Muscle layer of duodenum (tissue), 2 donors: ENCODE results near the gene CLCN2.

Source experiments
- H3K27ac ChIP-seq: one replicate; pipeline ENCODE4 v1.7.0; 2013; ENCODE audit warnings: mild to moderate bottlenecking, low read length
- H3K27me3 ChIP-seq: one replicate; pipeline ENCODE4 v1.7.0; 2013; ENCODE audit warnings: low read depth, mild to moderate bottlenecking, control low read depth, low read length
- H3K36me3 ChIP-seq, 2 donors: one replicate each; pipeline ENCODE4 v1.7.0; 2013; ENCODE audit warnings: low read length in 2 of 2, control low read depth in 1 of 2, mild to moderate bottlenecking in 1 of 2; ENCODE audit not compliant: insufficient read depth in 2 of 2, control insufficient read depth in 1 of 2
- H3K4me1 ChIP-seq, 2 donors: one replicate each; pipeline ENCODE4 v1.7.0; 2013; ENCODE audit warnings: low read length in 2 of 2, mild to moderate bottlenecking in 2 of 2, control low read depth in 1 of 2, moderate library complexity in 1 of 2; ENCODE audit not compliant: insufficient read depth in 2 of 2, control insufficient read depth in 1 of 2
- H3K4me3 ChIP-seq, 2 donors: one replicate each; pipeline ENCODE4 v1.7.0; 2013; ENCODE audit warnings: low read length in 2 of 2, low read depth in 1 of 2, mild to moderate bottlenecking in 1 of 2
- H3K9me3 ChIP-seq, 2 donors: one replicate each; pipeline ENCODE4 v1.7.0; 2013; ENCODE audit warnings: low read length in 2 of 2, control low read depth in 1 of 2, mild to moderate bottlenecking in 1 of 2; ENCODE audit not compliant: control insufficient read depth in 1 of 2
- donor health status: healthy.

The CLCN2 gene

DNA sequence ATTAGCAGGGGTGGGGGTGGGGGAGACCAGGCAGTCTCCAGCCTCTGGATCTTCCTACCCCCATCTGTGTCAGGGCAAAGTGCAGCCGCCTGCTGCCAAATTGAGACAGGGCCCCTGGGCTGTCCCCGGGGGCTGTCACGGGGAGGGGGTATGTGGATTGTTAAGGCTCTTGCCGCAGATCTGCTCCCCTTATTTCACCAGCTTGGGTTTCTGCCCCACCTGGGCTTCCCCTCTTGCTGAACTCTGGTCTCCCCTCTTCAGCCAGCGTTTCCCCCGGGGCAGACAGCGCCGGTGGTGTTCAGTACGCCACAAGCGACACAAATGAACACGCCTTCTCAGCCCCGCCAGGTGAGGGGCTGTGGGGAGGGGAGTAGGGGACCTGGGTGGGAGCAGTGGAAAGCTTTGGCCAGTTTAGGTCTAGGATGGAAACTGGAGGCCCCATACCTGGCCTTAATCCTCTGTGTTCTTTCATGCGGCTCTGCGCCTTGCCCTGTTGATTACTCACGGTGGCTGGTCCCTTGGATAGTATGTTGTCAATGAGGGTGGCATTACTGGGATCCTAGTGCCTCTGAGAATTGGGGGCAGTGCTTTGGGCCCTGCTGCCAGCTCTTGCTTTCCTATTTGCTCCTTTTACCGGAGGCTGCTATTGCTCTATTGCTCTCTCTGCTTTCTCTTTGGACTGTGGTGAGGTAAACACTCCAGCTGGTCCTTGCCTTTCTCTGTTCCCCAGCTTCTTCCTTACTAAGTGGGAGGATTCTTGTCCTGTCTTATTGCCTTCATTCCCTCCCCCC lies 45.3 kb downstream of the CLCN2 start:
- Histone ChIP-seq H3K27ac (peak overlapping the region; percentile 89), H3K27me3 (no peaks in the 10 kb centered on the region), H3K4me3 (peak overlapping the region; percentile 77 to 79), H3K9me3 (no peaks in the 10 kb centered on the region), H3K4me1 (peaks cover 24 to 44% of the 10 kb centered on the region in 2 donors), H3K36me3 (peaks cover 18 to 37% of the 10 kb centered on the region in 2 donors)

DNA sequence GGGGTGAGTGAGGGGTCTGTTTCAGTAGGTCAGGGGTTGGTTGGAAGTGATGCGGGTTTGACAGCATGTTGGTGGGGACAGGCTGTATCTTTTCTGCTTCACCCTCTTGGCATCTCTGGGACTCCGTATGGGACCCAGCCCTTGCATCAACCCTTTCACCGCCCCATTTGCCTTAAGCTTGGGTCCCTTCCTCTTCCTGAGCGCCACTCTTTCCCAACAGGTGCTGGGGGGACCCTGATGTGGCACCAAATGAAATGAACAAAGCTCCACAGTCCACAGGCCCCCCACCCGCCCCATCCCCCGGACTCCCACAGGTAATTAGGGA lies 45.9 kb downstream of the CLCN2 start:
- Histone ChIP-seq H3K27ac (peak overlapping the region; percentile 89), H3K4me3 (peak overlapping the region; percentile 77 to 79), H3K4me1 (peaks cover 21 to 39% of the 10 kb centered on the region in 2 donors), H3K36me3 (peaks cover 12 to 32% of the 10 kb centered on the region in 2 donors), H3K27me3 (no peaks in the 10 kb centered on the region), H3K9me3 (no peaks in the 10 kb centered on the region)

DNA sequence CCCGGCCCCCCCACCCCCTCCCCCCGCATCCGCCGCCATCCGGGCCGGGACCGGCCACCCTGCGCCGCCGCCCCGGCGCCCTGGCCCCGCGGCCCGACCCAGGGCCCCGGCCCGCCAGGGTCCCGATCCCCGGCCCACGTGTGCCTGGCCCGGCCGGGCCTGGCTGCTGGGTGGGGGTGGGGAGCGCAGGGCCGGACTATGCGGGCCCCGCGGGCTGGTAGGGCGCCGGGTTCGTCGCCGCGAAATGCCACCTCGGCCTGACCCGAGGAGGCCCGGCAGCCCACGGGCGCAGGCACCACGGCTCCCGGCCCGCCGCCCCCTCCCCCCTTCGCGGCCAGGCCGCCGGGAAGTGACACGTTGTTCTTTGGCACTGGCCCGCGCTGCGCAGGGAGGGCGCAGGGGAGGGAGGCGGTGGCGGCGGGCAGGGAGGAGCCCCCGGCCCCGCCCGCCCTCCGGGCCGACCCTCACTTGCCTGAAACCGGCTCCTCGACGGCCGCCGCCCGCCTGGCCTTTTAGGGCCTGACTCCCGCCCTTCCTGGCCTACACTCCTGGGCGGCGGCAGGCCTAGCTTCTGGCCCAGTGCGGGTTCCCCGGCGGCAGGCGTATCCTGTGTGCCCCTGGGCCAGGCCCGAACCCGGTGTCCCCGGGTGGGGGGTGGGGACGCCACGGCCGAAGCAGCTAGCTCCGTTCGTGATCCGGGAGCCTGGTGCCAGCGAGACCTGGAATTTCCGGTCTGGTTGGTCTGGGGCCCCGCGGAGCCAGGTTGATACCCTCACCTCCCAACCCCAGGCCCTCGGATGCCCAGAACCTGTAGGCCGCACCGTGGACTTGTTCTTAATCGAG lies 46.5 kb downstream of the CLCN2 start:
- Histone ChIP-seq H3K27ac (peak overlapping the region; percentile 89), H3K4me3 (peak overlapping the region; percentile 77 to 79), H3K4me1 (peaks cover 16 to 35% of the 10 kb centered on the region in 2 donors), H3K36me3 (peaks cover 8 to 29% of the 10 kb centered on the region in 2 donors), H3K9me3 (no peaks in the 10 kb centered on the region), H3K27me3 (no peaks in the 10 kb centered on the region)

- H3K9me3 ChIP-seq = no peaks in the 10 kb centered on the region
Measured at GRCh38 chr3:184314363-184314699, 47.1 kb downstream of the CLCN2 start, which contains the start of gene EIF4G1. EIF4G1 (plus strand) TSS chr3:184314606; CDS start chr3:184315797, 1,191 bp downstream.

DNA sequence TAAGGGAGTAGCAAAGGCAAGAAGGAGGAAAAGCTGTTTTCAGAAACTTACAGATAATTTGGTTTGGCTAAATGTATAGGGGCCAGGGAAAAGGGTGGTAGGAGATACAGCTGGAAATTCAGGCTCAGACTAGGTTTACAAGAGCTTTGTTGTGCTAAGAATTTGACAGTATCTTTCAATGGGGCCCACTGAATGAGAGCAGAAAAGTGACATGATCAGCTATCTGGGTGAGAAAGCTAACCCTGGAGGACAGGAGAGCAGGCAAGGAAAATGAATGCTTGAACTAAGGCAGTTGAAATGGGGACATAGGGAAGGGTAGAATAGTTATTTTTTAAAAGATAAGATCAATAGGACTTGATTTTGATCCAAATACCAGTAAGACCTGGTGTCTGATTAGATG lies 49.8 kb downstream of the CLCN2 start:
- Histone ChIP-seq H3K4me3 (no peak overlapping the region), H3K27me3 (no peaks in the 10 kb centered on the region), H3K9me3 (no peaks in the 10 kb centered on the region), H3K4me1 (peaks cover under 1 to 4% of the 10 kb centered on the region in 2 donors), H3K36me3 (peaks cover 17 to 32% of the 10 kb centered on the region in 2 donors), H3K27ac (no peak overlapping the region)

More at GRCh38 chr3:184314363-184314699, 47.1 kb downstream of the CLCN2 start, which contains the start of gene EIF4G1:
- Histone ChIP-seq H3K4me3 (peak within 1 kb of the TSS; percentile 77 to 79), H3K4me1 (peaks cover 11 to 29% of the 10 kb centered on the region in 2 donors), H3K27ac (peak within 1 kb of the TSS; percentile 89), H3K27me3 (no peaks in the 10 kb centered on the region), H3K36me3 (peaks cover 8 to 26% of the 10 kb centered on the region in 2 donors)

GRCh38 chr3:184308744-184309143 lies 52.7 kb downstream of the CLCN2 start:
- H3K36me3 ChIP-seq = peaks cover 39 to 49% of the 10 kb centered on the region in 2 donors
- H3K4me1 ChIP-seq = no peaks in the 10 kb centered on the region
- no peaks in the 10 kb centered on the region for H3K9me3 ChIP-seq
- no peak overlapping the region for H3K4me3 ChIP-seq
- no peaks in the 10 kb centered on the region for H3K27me3 ChIP-seq
- no peak overlapping the region for H3K27ac ChIP-seq

DNA sequence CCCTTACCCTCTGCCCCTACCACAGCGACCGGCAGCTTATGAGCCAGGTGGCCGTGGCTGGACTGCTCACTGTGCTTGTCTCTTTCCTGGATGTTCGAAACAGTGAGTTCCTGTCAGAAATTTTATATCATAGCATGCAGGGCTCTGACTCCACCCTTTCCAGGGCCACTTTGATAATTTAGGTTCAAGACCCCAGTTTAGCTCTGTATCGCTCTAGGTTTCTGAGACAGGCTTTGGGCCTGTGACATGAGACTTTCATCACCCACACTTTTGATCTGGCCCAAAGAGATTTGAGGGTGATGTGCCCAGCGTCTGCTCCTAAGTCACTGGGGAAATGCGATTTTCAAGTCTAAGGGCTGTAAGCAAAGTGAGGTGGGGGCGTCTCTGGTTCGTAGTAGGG lies 53.5 kb downstream of the CLCN2 start:
- Histone ChIP-seq H3K36me3 (peaks cover 48 to 57% of the 10 kb centered on the region in 2 donors), H3K4me1 (no peaks in the 10 kb centered on the region)

DNA sequence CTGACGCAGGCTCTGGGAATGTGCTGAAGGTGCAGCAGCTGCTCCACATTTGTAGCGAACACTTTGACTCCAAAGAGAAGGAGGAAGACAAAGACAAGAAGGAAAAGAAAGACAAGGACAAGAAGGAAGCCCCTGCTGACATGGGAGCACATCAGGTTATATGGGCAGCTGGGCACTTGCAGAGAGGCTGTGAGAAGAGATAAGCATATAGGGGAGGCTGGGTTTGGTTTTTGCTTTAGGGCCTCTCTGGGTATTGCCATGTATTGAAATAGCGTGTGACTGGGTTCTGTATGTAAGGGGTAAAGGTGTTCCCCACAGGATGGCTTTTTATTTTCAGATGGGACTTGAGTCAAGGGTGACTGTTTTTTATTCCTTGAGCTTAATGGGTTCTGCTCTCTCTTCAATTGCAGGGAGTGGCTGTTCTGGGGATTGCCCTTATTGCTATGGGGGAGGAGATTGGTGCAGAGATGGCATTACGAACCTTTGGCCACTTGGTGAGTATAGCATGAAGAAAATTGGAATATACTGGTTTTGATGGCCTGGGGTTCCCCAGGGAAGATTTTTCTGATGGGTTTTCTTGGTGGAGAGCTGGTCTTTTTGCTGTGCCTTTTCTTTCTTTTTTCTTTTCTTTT lies 54.9 kb downstream of the CLCN2 start:
- no peaks in the 10 kb centered on the region for H3K9me3 ChIP-seq
- no peak overlapping the region for H3K4me3 ChIP-seq
- no peak overlapping the region for H3K27ac ChIP-seq
- H3K4me1 ChIP-seq = no peaks in the 10 kb centered on the region
- H3K27me3 ChIP-seq = no peaks in the 10 kb centered on the region
- H3K36me3 ChIP-seq = peaks cover 62 to 72% of the 10 kb centered on the region in 2 donors

More for the DNA sequence above, 53.5 kb downstream of the CLCN2 start:
- H3K4me3 ChIP-seq = no peak overlapping the region
- no peak overlapping the region for H3K27ac ChIP-seq
- no peaks in the 10 kb centered on the region for H3K9me3 ChIP-seq
- H3K27me3 ChIP-seq = no peaks in the 10 kb centered on the region

GRCh38 chr3:184305577-184305976 lies 55.8 kb downstream of the CLCN2 start:
- no peaks in the 10 kb centered on the region for H3K9me3 ChIP-seq
- H3K4me3 ChIP-seq = no peak overlapping the region
- H3K4me1 ChIP-seq = peaks cover 0 to 3% of the 10 kb centered on the region in 2 donors
- no peaks in the 10 kb centered on the region for H3K27me3 ChIP-seq
- H3K27ac ChIP-seq = no peak overlapping the region
- peaks cover 68 to 80% of the 10 kb centered on the region in 2 donors for H3K36me3 ChIP-seq

GRCh38 chr3:184300378-184300720 lies 61.1 kb downstream of the CLCN2 start:
- peaks cover 45 to 59% of the 10 kb centered on the region in 2 donors for H3K36me3 ChIP-seq
- peak overlapping the region; percentile 79 to 97 for H3K4me3 ChIP-seq
- no peak overlapping the region for H3K27ac ChIP-seq
- no peaks in the 10 kb centered on the region for H3K9me3 ChIP-seq
- no peaks in the 10 kb centered on the region for H3K27me3 ChIP-seq
- peaks cover 0 to 14% of the 10 kb centered on the region in 2 donors for H3K4me1 ChIP-seq
